Activated CD8-positive, alpha-beta T cell treated with anti-CD3 and anti-CD28 coated beads, Interleukin-2, amount 10 ng/mL, durations not matched to agents 7 days and 5 days (primary cell): ENCODE data around the gene TJP1. TPM values are rescaled to one million over a fixed set of nuclear protein-coding genes. Genes with fewer than 3 reads are reported as not detected.

Experiments used
- ATAC-seq: fragments of 150-1000 bp; cut with Tn5 transposase; one replicate; pipeline ENCODE4 v1.10.0; 2021; ENCODE audit warnings: moderate library complexity
- CTCF ChIA-PET: fragments of 350-600 bp; sonication (Branson Sonifier 250); formaldehyde crosslinking; loops from one replicate; lab custom pipeline; 2021; ENCODE audit warnings: antibody characterized with exemption; lab: Charles Lee
- POLR2A ChIA-PET: fragments of 350-600 bp; sonication (Branson Sonifier 250); formaldehyde crosslinking; loops from one replicate; lab custom pipeline; 2021; ENCODE audit warnings: antibody characterized with exemption; lab: Charles Lee
- DNase-seq: peaks from one replicate; pipeline ENCODE4 v3.0.0-alpha.2; 2020
- H3K27ac Mint-ChIP-seq: one replicate; pipeline ENCODE4 v1.8.0; 2021; ENCODE audit warnings: mild to moderate bottlenecking, mixed read lengths
- H3K27me3 Mint-ChIP-seq: one replicate; pipeline ENCODE4 v1.8.0; 2021; ENCODE audit warnings: low read depth, mixed read lengths
- H3K36me3 Mint-ChIP-seq: one replicate; pipeline ENCODE4 v1.8.0; 2021; ENCODE audit warnings: low read depth, mixed read lengths
- H3K4me1 Mint-ChIP-seq: one replicate; pipeline ENCODE4 v1.8.0; 2021; ENCODE audit warnings: low read depth, mixed read lengths
- H3K4me3 Mint-ChIP-seq: one replicate; pipeline ENCODE4 v1.8.0; 2021; ENCODE audit warnings: mild to moderate bottlenecking, mixed read lengths
- H3K9me3 Mint-ChIP-seq: one replicate; pipeline ENCODE4 v1.8.0; 2022; ENCODE audit warnings: mixed read lengths; ENCODE audit not compliant: insufficient read depth
- total RNA-seq, 2 experiments: library from RNA; stranded (reverse); gene quantifications; one replicate each; pipeline ENCODE4 v1.2.3, GENCODE V29; 2021

Gene TJP1
- not detected for total RNA-seq

DNA sequence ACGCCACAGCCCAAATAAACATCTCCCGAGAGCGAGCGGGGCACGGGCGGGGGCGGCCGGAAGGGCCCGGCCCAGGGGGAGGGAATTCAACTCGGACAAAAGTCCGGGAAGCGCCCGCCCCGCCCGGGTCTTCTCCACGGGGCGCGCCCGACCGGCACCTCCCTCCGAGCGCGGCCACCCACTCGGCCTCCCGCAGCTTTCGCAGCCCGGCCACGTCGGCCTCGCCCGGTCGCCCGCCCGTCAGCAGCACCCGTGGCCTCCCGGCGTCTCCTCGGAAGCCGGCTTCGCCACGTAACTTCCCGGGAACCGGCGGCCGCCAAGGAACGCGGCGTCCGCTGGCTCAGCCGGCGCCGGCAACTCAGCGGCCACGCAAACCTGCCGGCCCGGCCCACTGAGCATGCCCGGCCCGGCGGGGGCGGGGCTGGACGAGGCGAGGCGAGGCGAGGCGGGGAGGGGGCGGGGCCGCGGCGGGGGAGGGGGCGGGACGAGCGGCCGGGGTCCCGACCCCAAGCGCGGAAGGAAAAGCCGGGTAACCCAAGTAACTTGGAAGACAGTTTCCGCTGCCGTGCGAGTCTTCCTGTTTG is at the start of gene TJP1:
Gene TJP1 (minus strand): TSS at position 369 of the 584 bp plus-strand sequence. CDS start 440 bp downstream, outside the sequence.
- Mint-ChIP-seq H3K36me3 (peaks cover 13% of the 10 kb centered on the region), H3K4me3 (peak within 1 kb of the TSS; percentile 10), H3K27me3 (peaks cover 46% of the 10 kb centered on the region), H3K4me1 (peaks cover 15% of the 10 kb centered on the region), H3K27ac (peak within 1 kb of the TSS; percentile 28), H3K9me3 (peaks cover 5% of the 10 kb centered on the region)
- ChIA-PET CTCF (no interaction called here), POLR2A (no interaction called here)
- DNase-seq (no peak), ATAC-seq (no peak)

DNA sequence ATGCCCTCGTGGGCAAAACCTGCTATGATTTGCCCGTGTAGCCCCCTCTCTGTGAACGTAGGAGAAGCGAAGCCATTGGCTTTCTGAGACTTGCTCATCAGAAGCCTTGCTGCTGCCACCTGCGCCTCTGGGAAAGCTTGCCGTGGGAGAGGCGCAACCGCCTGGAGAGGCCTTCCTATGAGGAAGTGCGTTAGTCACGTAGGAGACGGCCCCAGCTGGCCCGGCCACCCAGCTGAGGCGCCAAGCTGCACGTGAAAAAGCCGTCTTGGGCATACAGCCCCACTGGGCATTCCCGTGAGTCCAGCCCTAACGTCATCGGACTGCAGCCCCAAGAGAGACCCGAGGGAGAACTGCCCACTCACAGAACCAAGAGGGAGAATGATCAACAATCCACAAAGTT is 49.1 kb upstream of the TJP1 start:
- Mint-ChIP-seq H3K4me1 (no peaks in the 10 kb centered on the region), H3K27me3 (no peaks in the 10 kb centered on the region), H3K36me3 (no peaks in the 10 kb centered on the region), H3K4me3 (no peak overlapping the region), H3K27ac (no peak overlapping the region), H3K9me3 (no peaks in the 10 kb centered on the region)
- CTCF ChIA-PET: no interaction called here
- no peak for ATAC-seq
- DNase-seq: no peak
- POLR2A ChIA-PET: no interaction called here

- ChIA-PET CTCF (no interaction called here), POLR2A (no interaction called here)
- Mint-ChIP-seq H3K9me3 (no peaks in the 10 kb centered on the region), H3K27ac (no peak overlapping the region), H3K36me3 (no peaks in the 10 kb centered on the region), H3K27me3 (no peaks in the 10 kb centered on the region), H3K4me3 (no peak overlapping the region), H3K4me1 (no peaks in the 10 kb centered on the region)
- DNase-seq: no peak
- ATAC-seq: no peak
These were observed 48.4 kb upstream of the TJP1 start for GRCh38 chr15:29870495-29871151.

DNA sequence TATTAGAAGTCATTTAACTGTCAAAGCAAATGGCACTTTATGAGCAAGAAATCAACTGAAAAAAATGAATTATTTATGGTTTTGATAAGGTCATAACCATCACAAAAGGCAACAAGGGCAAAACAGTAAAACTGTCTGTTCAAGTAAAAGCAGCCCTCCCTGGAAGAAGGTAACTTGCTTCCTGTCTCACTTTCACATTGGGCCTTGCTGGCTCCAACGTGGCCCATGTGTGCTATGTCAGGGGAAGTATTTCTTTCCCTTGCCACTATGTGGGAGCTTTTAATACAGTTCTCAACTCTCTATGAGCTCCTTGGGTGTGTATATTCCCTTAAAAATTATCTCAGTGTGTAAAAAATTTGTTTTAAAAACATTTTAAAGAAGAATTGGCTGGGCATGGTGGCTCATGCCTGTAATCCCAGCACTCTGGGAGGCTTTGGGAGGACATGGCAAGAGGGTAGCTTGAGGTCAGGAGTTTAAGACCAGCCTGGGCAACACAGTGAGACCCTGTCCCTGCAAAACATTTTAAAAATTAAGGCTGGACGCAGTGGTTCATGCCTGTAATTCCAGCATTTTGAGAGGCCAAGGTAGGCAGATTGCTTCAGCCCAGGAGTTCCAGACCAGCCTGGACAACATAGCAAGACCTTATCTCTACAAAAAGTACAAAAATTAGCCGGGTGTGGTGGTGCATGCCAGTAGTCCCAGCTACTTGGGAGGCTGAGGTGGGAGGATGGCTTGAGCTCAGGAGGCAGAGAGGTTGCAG is 45.2 kb upstream of the TJP1 start:
- POLR2A ChIA-PET: no interaction called here
- ATAC-seq: no peak
- no peaks in the 10 kb centered on the region for H3K27me3 Mint-ChIP-seq

DNA sequence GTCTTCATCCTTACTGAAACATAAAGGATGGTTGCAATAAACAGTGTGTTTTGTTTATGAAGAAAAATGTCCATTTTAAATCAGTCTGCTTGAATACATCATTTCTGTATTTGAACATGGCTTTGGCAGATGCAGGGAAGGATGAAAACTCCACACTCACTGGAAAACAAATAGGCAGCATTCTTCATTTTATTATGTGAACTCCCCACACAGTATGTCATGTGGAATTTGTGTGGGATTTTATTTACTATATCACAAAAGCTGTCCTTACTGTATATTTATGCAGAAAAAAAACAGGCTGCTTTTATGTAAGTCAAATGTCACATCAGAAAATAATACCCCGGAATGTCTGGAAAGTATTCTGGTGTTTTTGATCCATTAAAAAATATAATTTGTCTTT is 44.1 kb upstream of the TJP1 start:
- no peak for DNase-seq
- Mint-ChIP-seq H3K27me3 (no peaks in the 10 kb centered on the region), H3K27ac (no peak overlapping the region), H3K4me1 (no peaks in the 10 kb centered on the region), H3K36me3 (no peaks in the 10 kb centered on the region), H3K9me3 (no peaks in the 10 kb centered on the region), H3K4me3 (no peak overlapping the region)
- ChIA-PET CTCF (interaction anchor here (1.0 kb wide), 1 partner anchor 60 kb away, joined by 3 read pairs; no protein-coding TSS in a partner anchor), POLR2A (no interaction called here)
- no peak for ATAC-seq

More for the DNA sequence above, 45.2 kb upstream of the TJP1 start:
- Mint-ChIP-seq H3K4me3 (no peak overlapping the region), H3K27ac (no peak overlapping the region), H3K36me3 (no peaks in the 10 kb centered on the region), H3K9me3 (no peaks in the 10 kb centered on the region), H3K4me1 (no peaks in the 10 kb centered on the region)
- DNase-seq: no peak
- CTCF ChIA-PET: no interaction called here

GRCh38 chr15:29864501-29864900 is 42.2 kb upstream of the TJP1 start:
- Mint-ChIP-seq H3K9me3 (no peaks in the 10 kb centered on the region), H3K36me3 (no peaks in the 10 kb centered on the region), H3K4me3 (no peak overlapping the region), H3K4me1 (no peaks in the 10 kb centered on the region), H3K27me3 (peaks cover 5% of the 10 kb centered on the region), H3K27ac (no peak overlapping the region)
- DNase-seq (no peak), ATAC-seq (no peak)
- ChIA-PET CTCF (no interaction called here), POLR2A (no interaction called here)

GRCh38 chr15:29863438-29863837 is 41.2 kb upstream of the TJP1 start:
- H3K27ac Mint-ChIP-seq: no peak overlapping the region

GRCh38 chr15:29862271-29862670 is 40.0 kb upstream of the TJP1 start:
- CTCF ChIA-PET: no interaction called here
- Mint-ChIP-seq H3K27me3 (peaks cover 5% of the 10 kb centered on the region), H3K4me3 (no peak overlapping the region), H3K4me1 (no peaks in the 10 kb centered on the region), H3K9me3 (no peaks in the 10 kb centered on the region), H3K36me3 (no peaks in the 10 kb centered on the region), H3K27ac (no peak overlapping the region)
- ATAC-seq (no peak), DNase-seq (no peak)
- POLR2A ChIA-PET: no interaction called here

More at GRCh38 chr15:29863438-29863837, 41.2 kb upstream of the TJP1 start:
- Mint-ChIP-seq H3K4me3 (no peak overlapping the region), H3K27me3 (peaks cover 5% of the 10 kb centered on the region), H3K36me3 (no peaks in the 10 kb centered on the region), H3K4me1 (no peaks in the 10 kb centered on the region), H3K9me3 (no peaks in the 10 kb centered on the region)
- ATAC-seq (no peak), DNase-seq (no peak)
- ChIA-PET CTCF (no interaction called here), POLR2A (no interaction called here)

- POLR2A ChIA-PET: no interaction called here
These were observed 38.6 kb upstream of the TJP1 start for GRCh38 chr15:29860872-29861271.

GRCh38 chr15:29859973-29860715 is 37.9 kb upstream of the TJP1 start:
- H3K9me3 Mint-ChIP-seq: no peaks in the 10 kb centered on the region
- DNase-seq (no peak), ATAC-seq (no peak)
- POLR2A ChIA-PET: no interaction called here
- H3K27ac Mint-ChIP-seq: no peak overlapping the region
- peaks cover 5% of the 10 kb centered on the region for H3K27me3 Mint-ChIP-seq
- no peaks in the 10 kb centered on the region for H3K36me3 Mint-ChIP-seq
- H3K4me3 Mint-ChIP-seq: no peak overlapping the region
- CTCF ChIA-PET: no interaction called here
- no peaks in the 10 kb centered on the region for H3K4me1 Mint-ChIP-seq

More at GRCh38 chr15:29860872-29861271, 38.6 kb upstream of the TJP1 start:
- H3K9me3 Mint-ChIP-seq: no peaks in the 10 kb centered on the region
- no peaks in the 10 kb centered on the region for H3K36me3 Mint-ChIP-seq
- H3K4me1 Mint-ChIP-seq: no peaks in the 10 kb centered on the region
- no peak overlapping the region for H3K4me3 Mint-ChIP-seq
- no peak for DNase-seq
- no peak for ATAC-seq
- no peak overlapping the region for H3K27ac Mint-ChIP-seq
- peaks cover 5% of the 10 kb centered on the region for H3K27me3 Mint-ChIP-seq
- CTCF ChIA-PET: no interaction called here

GRCh38 chr15:29859293-29859692 is 37.0 kb upstream of the TJP1 start:
- H3K4me1 Mint-ChIP-seq: no peaks in the 10 kb centered on the region
- H3K27me3 Mint-ChIP-seq: peaks cover 5% of the 10 kb centered on the region
- H3K27ac Mint-ChIP-seq: no peak overlapping the region
- CTCF ChIA-PET: no interaction called here
- ATAC-seq (no peak), DNase-seq (no peak)
- POLR2A ChIA-PET: no interaction called here
- no peak overlapping the region for H3K4me3 Mint-ChIP-seq
- no peaks in the 10 kb centered on the region for H3K9me3 Mint-ChIP-seq
- H3K36me3 Mint-ChIP-seq: no peaks in the 10 kb centered on the region
